Measurements from ENCODE around the gene MMP2.

Gene MMP2

GRCh38 chr16:55487048-55487803 is 8.2 kb downstream of the MMP2 start:
- H3K27ac ChIP-seq = no peak overlapping the region
- TF ChIP-seq ZFX (IDR thresholded peaks at IDR 0.05; ENCODE audit: borderline replicate concordance) = no peak
- TF ChIP-seq CTCF (IDR thresholded peaks at IDR 0.05) = no peak

- H3K27ac ChIP-seq = no peak overlapping the region
- no peak for TF ChIP-seq CTCF (IDR thresholded peaks at IDR 0.05)
- TF ChIP-seq ZFX (IDR thresholded peaks at IDR 0.05; ENCODE audit: borderline replicate concordance) = no peak
Measured at GRCh38 chr16:55488306-55488705, 9.3 kb downstream of the MMP2 start.

- TF ChIP-seq ZFX (IDR thresholded peaks at IDR 0.05; ENCODE audit: borderline replicate concordance) (no peak), CTCF (IDR thresholded peaks at IDR 0.05) (no peak)
- no peak overlapping the region for H3K27ac ChIP-seq
Measured at GRCh38 chr16:55489119-55489955, 10.3 kb downstream of the MMP2 start.

GRCh38 chr16:55489956-55490265 is 10.9 kb downstream of the MMP2 start:
- TF ChIP-seq ZFX (IDR thresholded peaks at IDR 0.05; ENCODE audit: borderline replicate concordance) (no peak), CTCF (IDR thresholded peaks at IDR 0.05) (no peak)
- no peak overlapping the region for H3K27ac ChIP-seq

- no peak overlapping the region for H3K27ac ChIP-seq
- no peak for TF ChIP-seq CTCF (IDR thresholded peaks at IDR 0.05)
- TF ChIP-seq ZFX (IDR thresholded peaks at IDR 0.05; ENCODE audit: borderline replicate concordance) = no peak
Measured at GRCh38 chr16:55490301-55490700, 11.3 kb downstream of the MMP2 start.

GRCh38 chr16:55491691-55492090 is 12.7 kb downstream of the MMP2 start:
- TF ChIP-seq CTCF (IDR thresholded peaks at IDR 0.05) = no peak
- no peak for TF ChIP-seq ZFX (IDR thresholded peaks at IDR 0.05; ENCODE audit: borderline replicate concordance)

More at GRCh38 chr16:55491691-55492090, 12.7 kb downstream of the MMP2 start:
- H3K27ac ChIP-seq = no peak overlapping the region
